ENCODE results near the gene NAA25. TPM values are rescaled to one million over a fixed set of nuclear protein-coding genes. Genes with fewer than 3 reads are reported as not detected.

Gene NAA25
- total and polyA plus RNA-seq, 9 of the 15 experiments (the other 6 are each of a cell fraction or from before 2014, with no cell fraction given), result 26.6 to 59.6 (median 48.9) TPM

DNA sequence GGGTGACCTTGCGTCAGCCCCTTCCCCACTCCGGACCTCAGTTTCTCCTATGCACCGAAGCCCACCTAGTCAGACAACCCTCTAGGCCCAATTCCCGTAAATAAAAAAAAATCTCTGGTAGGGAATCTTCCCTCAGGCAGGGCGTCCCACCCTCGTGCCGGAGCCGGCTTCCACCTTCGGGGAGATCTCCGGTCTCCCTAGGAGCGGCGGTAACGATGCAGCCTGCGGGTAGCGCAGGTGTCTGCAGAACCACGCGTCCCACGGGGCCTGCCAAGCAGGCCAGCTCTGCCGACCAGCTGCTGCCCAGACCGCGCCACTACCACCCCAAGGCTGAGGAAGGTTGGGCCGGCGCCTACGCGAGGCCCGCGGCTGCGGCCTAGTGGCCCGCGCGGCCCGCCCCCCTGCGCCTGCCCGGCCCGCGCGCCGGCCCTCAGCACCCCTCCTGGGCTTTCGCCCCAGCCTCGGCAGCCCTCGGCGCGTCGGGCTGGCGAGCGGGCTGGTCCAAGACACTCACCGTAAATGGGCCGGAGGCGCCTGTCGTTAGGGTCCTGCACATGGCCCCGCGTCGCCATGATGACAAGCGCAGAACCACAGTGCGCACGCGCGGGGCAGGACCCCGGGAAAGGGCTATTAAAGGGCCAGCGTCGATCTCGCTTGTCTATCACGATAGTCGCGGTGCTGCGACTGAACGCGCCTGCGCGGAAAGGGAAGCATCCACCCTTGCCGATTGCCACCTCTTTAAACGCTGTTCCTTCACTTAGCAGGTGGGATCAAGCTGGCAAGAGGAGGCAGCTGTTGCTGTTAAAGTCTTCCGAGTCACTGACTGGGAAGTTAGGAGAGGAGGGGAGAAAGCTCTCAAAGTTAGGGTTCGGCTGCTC, at the start of gene NAA25 (continued):
- TF ChIP-seq ZNF212 (CRISPR knock-in tag; IDR thresholded peaks at IDR 0.05) (no peak), EZH2 (IDR thresholded peaks at IDR 0.05; ENCODE audit: borderline replicate concordance, low read depth, low read length) (no peak), POLR3G (IDR thresholded peaks at IDR 0.05; ENCODE audit: extremely low read depth, insufficient read length, insufficient replicate concordance) (no peak), MCM2 (IDR thresholded peaks at IDR 0.05; ENCODE audit: low read depth) (no peak), CCNT2 (IDR thresholded peaks at IDR 0.05; ENCODE audit: borderline replicate concordance, extremely low read depth, insufficient read length, low read depth, low read length) (peak; percentile 74), TAF1 (IDR thresholded peaks at IDR 0.05; ENCODE audit: control insufficient read depth, extremely low read depth, insufficient read depth, low read length, severe bottlenecking) (peak; percentile 70), SMARCC2 (IDR thresholded peaks at IDR 0.05; ENCODE audit: low read depth) (no peak), BRD4 (IDR thresholded peaks at IDR 0.05) (no peak), ZNF23 (CRISPR knock-in tag; IDR thresholded peaks at IDR 0.05) (no peak), E2F3 (CRISPR knock-in tag; IDR thresholded peaks at IDR 0.05) (no peak), EWSR1 (IDR thresholded peaks at IDR 0.05; ENCODE audit: borderline replicate concordance, low read depth, partially characterized antibody) (no peak), ZNF717 (CRISPR knock-in tag; IDR thresholded peaks at IDR 0.05) (no peak), ZNF143 (CRISPR knock-in tag; IDR thresholded peaks at IDR 0.05) (no peak), ZBTB7A (IDR thresholded peaks at IDR 0.05; ENCODE audit: borderline replicate concordance, control insufficient read depth, low read depth, low read length) (peak; percentile 52; the same call in 1 of the 2 replicates), ZNF431 (CRISPR knock-in tag; IDR thresholded peaks at IDR 0.05) (peak; percentile 30; the same call in 1 of the 2 replicates), HDAC8 (tag; IDR thresholded peaks at IDR 0.05) (peak; percentile 45; the same call in 1 of the 2 replicates), RFX1 (IDR thresholded peaks at IDR 0.05) (peak; percentile 38; the same call in 1 of the 2 replicates), NEUROD1 (IDR thresholded peaks at IDR 0.05; ENCODE audit: borderline replicate concordance, low read depth, low read length, partially characterized antibody) (no peak), CEBPB (tag; IDR thresholded peaks at IDR 0.05) (no peak), CHD1 (IDR thresholded peaks at IDR 0.05; ENCODE audit: low read length) (peak; percentile 59), CBX1 (IDR thresholded peaks at IDR 0.05; ENCODE audit: low read depth) (no peak)
- TF ChIP-seq, protein P1, sequence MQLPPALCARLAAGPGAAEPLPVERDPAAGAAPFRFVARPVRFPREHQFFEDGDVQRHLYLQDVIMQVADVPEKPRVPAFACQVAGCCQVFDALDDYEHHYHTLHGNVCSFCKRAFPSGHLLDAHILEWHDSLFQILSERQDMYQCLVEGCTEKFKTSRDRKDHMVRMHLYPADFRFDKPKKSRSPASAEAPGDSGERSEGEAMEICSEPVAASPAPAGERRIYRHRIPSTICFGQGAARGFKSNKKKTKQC (CRISPR knock-in tag; IDR thresholded peaks at IDR 0.05), result no peak; the same call in 1 of the 2 replicates
- TF ChIP-seq, protein P2, sequence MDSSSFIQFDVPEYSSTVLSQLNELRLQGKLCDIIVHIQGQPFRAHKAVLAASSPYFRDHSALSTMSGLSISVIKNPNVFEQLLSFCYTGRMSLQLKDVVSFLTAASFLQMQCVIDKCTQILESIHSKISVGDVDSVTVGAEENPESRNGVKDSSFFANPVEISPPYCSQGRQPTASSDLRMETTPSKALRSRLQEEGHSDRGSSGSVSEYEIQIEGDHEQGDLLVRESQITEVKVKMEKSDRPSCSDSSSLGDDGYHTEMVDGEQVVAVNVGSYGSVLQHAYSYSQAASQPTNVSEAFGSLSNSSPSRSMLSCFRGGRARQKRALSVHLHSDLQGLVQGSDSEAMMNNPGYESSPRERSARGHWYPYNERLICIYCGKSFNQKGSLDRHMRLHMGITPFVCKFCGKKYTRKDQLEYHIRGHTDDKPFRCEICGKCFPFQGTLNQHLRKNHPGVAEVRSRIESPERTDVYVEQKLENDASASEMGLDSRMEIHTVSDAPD (CRISPR knock-in tag; IDR thresholded peaks at IDR 0.05), result no peak
- TF ChIP-seq, protein P3, sequence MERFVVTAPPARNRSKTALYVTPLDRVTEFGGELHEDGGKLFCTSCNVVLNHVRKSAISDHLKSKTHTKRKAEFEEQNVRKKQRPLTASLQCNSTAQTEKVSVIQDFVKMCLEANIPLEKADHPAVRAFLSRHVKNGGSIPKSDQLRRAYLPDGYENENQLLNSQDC (CRISPR knock-in tag; IDR thresholded peaks at IDR 0.05), result no peak
- TF ChIP-seq, protein P4, sequence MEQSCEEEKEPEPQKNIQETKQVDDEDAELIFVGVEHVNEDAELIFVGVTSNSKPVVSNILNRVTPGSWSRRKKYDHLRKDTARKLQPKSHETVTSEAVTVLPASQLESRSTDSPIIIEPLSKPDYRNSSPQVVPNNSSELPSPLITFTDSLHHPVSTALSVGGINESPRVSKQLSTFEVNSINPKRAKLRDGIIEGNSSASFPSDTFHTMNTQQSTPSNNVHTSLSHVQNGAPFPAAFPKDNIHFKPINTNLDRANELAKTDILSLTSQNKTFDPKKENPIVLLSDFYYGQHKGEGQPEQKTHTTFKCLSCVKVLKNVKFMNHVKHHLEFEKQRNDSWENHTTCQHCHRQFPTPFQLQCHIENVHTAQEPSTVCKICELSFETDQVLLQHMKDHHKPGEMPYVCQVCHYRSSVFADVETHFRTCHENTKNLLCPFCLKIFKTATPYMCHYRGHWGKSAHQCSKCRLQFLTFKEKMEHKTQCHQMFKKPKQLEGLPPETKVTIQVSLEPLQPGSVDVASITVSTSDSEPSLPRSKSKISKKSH (CRISPR knock-in tag; IDR thresholded peaks at IDR 0.05), result no peak
